ENCODE results near the gene CPA4.
A peak's percentile ranks its signal among the peaks of the same experiment; 100 is the strongest.
"Not testable (repeated sequence)": the region's sequence is repeated elsewhere in the genome, so short reads cannot be mapped to it uniquely, and the experiment has no call there.

CPA4 gene

GRCh38 chr7:130304878-130305277, 11.9 kb downstream of the CPA4 start:
- TF ChIP-seq POLR2A (IDR thresholded peaks at IDR 0.05; ENCODE audit: low read depth, low read length): no peak
- TF ChIP-seq POLR2AphosphoS5 (IDR thresholded peaks at IDR 0.05; ENCODE audit: low read depth, low read length): no peak
- DNase-seq (ENCODE audit: insufficient read length) (no peak), FAIRE-seq (no peak)

GRCh38 chr7:130305433-130306042, 12.6 kb downstream of the CPA4 start:
- TF ChIP-seq POLR2A (IDR thresholded peaks at IDR 0.05; ENCODE audit: low read depth, low read length): no peak
- TF ChIP-seq TAF1 (IDR thresholded peaks at IDR 0.05; ENCODE audit: borderline replicate concordance, low read depth, low read length): no peak
- TF ChIP-seq POLR2AphosphoS5 (IDR thresholded peaks at IDR 0.05; ENCODE audit: low read depth, low read length): no peak
- FAIRE-seq (no peak), DNase-seq (ENCODE audit: insufficient read length) (no peak)

- TF ChIP-seq POLR2AphosphoS5 (IDR thresholded peaks at IDR 0.05; ENCODE audit: low read depth, low read length) (no peak), POLR2A (IDR thresholded peaks at IDR 0.05; ENCODE audit: low read depth, low read length) (no peak), TAF1 (IDR thresholded peaks at IDR 0.05; ENCODE audit: borderline replicate concordance, low read depth, low read length) (no peak)
- DNase-seq (ENCODE audit: insufficient read length) (no peak), FAIRE-seq (peak; percentile 27)
These were observed 17.0 kb downstream of the CPA4 start for GRCh38 chr7:130309986-130310385.

- TF ChIP-seq POLR2AphosphoS5 (IDR thresholded peaks at IDR 0.05; ENCODE audit: low read depth, low read length) (no peak), TAF1 (IDR thresholded peaks at IDR 0.05; ENCODE audit: borderline replicate concordance, low read depth, low read length) (no peak), POLR2A (IDR thresholded peaks at IDR 0.05; ENCODE audit: low read depth, low read length) (no peak)
- no peak for FAIRE-seq
- no peak for DNase-seq (ENCODE audit: insufficient read length)
These were observed 21.3 kb downstream of the CPA4 start for GRCh38 chr7:130314305-130314704.

GRCh38 chr7:130319541-130319940, 26.6 kb downstream of the CPA4 start:
- FAIRE-seq: no peak
- no peak for DNase-seq (ENCODE audit: insufficient read length)
- TF ChIP-seq POLR2A (IDR thresholded peaks at IDR 0.05; ENCODE audit: low read depth, low read length) (no peak), TAF1 (IDR thresholded peaks at IDR 0.05; ENCODE audit: borderline replicate concordance, low read depth, low read length) (no peak), POLR2AphosphoS5 (IDR thresholded peaks at IDR 0.05; ENCODE audit: low read depth, low read length) (no peak)

GRCh38 chr7:130321542-130322229, 28.7 kb downstream of the CPA4 start:
- not testable (repeated sequence) for FAIRE-seq

GRCh38 chr7:130322615-130323014, 29.7 kb downstream of the CPA4 start:
- no peak for FAIRE-seq
- TF ChIP-seq POLR2A (IDR thresholded peaks at IDR 0.05; ENCODE audit: low read depth, low read length) (no peak), POLR2AphosphoS5 (IDR thresholded peaks at IDR 0.05; ENCODE audit: low read depth, low read length) (no peak), TAF1 (IDR thresholded peaks at IDR 0.05; ENCODE audit: borderline replicate concordance, low read depth, low read length) (no peak)
- no peak for DNase-seq (ENCODE audit: insufficient read length)

More at GRCh38 chr7:130321542-130322229, 28.7 kb downstream of the CPA4 start:
- DNase-seq (ENCODE audit: insufficient read length): not testable (repeated sequence)

- TF ChIP-seq TAF1 (IDR thresholded peaks at IDR 0.05; ENCODE audit: borderline replicate concordance, low read depth, low read length) (no peak), POLR2A (IDR thresholded peaks at IDR 0.05; ENCODE audit: low read depth, low read length) (no peak), POLR2AphosphoS5 (IDR thresholded peaks at IDR 0.05; ENCODE audit: low read depth, low read length) (no peak)
- no peak for DNase-seq (ENCODE audit: insufficient read length)
- no peak for FAIRE-seq
These were observed 31.5 kb downstream of the CPA4 start for GRCh38 chr7:130324306-130324943.

- TF ChIP-seq POLR2AphosphoS5 (IDR thresholded peaks at IDR 0.05; ENCODE audit: low read depth, low read length): no peak
- no peak for TF ChIP-seq TAF1 (IDR thresholded peaks at IDR 0.05; ENCODE audit: borderline replicate concordance, low read depth, low read length)
- FAIRE-seq: no peak
- no peak for DNase-seq (ENCODE audit: insufficient read length)
These were observed 36.7 kb downstream of the CPA4 start for GRCh38 chr7:130329681-130330080.

- TF ChIP-seq POLR2AphosphoS5 (IDR thresholded peaks at IDR 0.05; ENCODE audit: low read depth, low read length): no peak
- no peak for FAIRE-seq
- no peak for DNase-seq (ENCODE audit: insufficient read length)
These were observed 39.5 kb downstream of the CPA4 start for GRCh38 chr7:130332259-130333053.

GRCh38 chr7:130333832-130334231, 40.9 kb downstream of the CPA4 start:
- DNase-seq (ENCODE audit: insufficient read length): no peak
- TF ChIP-seq TAF1 (IDR thresholded peaks at IDR 0.05; ENCODE audit: borderline replicate concordance, low read depth, low read length): no peak
- no peak for TF ChIP-seq POLR2AphosphoS5 (IDR thresholded peaks at IDR 0.05; ENCODE audit: low read depth, low read length)
- TF ChIP-seq POLR2A (IDR thresholded peaks at IDR 0.05; ENCODE audit: low read depth, low read length): no peak
- no peak for FAIRE-seq

- no peak for FAIRE-seq
- no peak for TF ChIP-seq TAF1 (IDR thresholded peaks at IDR 0.05; ENCODE audit: borderline replicate concordance, low read depth, low read length)
- no peak for TF ChIP-seq POLR2AphosphoS5 (IDR thresholded peaks at IDR 0.05; ENCODE audit: low read depth, low read length)
- no peak for TF ChIP-seq POLR2A (IDR thresholded peaks at IDR 0.05; ENCODE audit: low read depth, low read length)
These were observed 41.3 kb downstream of the CPA4 start for GRCh38 chr7:130334274-130334673.

More at GRCh38 chr7:130334274-130334673, 41.3 kb downstream of the CPA4 start:
- no peak for DNase-seq (ENCODE audit: insufficient read length)

All from GM12892 (cell line).